K562 (cell line): ENCODE results near the gene UBE2L3. TPM values are rescaled to one million over a fixed set of nuclear protein-coding genes. Genes with fewer than 3 reads are reported as not detected.

Source experiments
- ADNP ChIP-seq: fragments of 200-800 bp; sonication (Bioruptor generic); IDR thresholded peaks from 2 replicates; pipeline ENCODE4 v1.6.1; 2016; ENCODE audit warnings: missing genetic modification characterization, missing compliant biosample characterization
- ARID3A ChIP-seq: IDR thresholded peaks from 2 replicates; pipeline ENCODE4 v1.6.1; 2012; ENCODE audit warnings: low read depth, low read length, improper control_type of control experiment, borderline replicate concordance
- EZH2 ChIP-seq: IDR thresholded peaks from 2 replicates; pipeline ENCODE4 v1.6.1; 2012; ENCODE audit warnings: low read depth, mild to moderate bottlenecking, inconsistent platforms, low read length, borderline replicate concordance
- GTF2E2 ChIP-seq: fragments of 200-800 bp; sonication (Bioruptor generic); IDR thresholded peaks from 2 replicates; pipeline ENCODE4 v1.6.1; 2016; ENCODE audit warnings: missing genetic modification characterization, missing compliant biosample characterization
- HNRNPLL ChIP-seq: fragments of 200-400 bp; formaldehyde crosslinking; IDR thresholded peaks from 2 replicates; pipeline ENCODE4 v1.6.1; 2017; ENCODE audit warnings: low read length, low read depth, mild to moderate bottlenecking; ENCODE audit not compliant: poor library complexity, severe bottlenecking
- NR0B1 ChIP-seq: fragments of 450-650 bp; IDR thresholded peaks from one replicate; pipeline ENCODE4 v1.6.1; 2018; ENCODE audit warnings: mild to moderate bottlenecking, moderate library complexity; ENCODE audit not compliant: partially characterized antibody
- PKNOX1 ChIP-seq: fragments of 450-650 bp; IDR thresholded peaks from 2 replicates; pipeline ENCODE4 v1.6.1; 2016
- SNAPC5 ChIP-seq: fragments of 250-450 bp; sonication (Bioruptor Pico); IDR thresholded peaks from 2 replicates; pipeline ENCODE4 v1.8.0; 2021; ENCODE audit warnings: moderate library complexity, mild to moderate bottlenecking, inconsistent platforms
- TSHZ1 ChIP-seq: fragments of 250-450 bp; sonication (Bioruptor Pico); IDR thresholded peaks from 2 replicates; pipeline ENCODE4 v1.4.0; 2020; ENCODE audit warnings: mild to moderate bottlenecking, moderate library complexity
- ZFP30 ChIP-seq: fragments of 250-450 bp; sonication (Bioruptor Pico); IDR thresholded peaks from 2 replicates; pipeline ENCODE4 v1.8.0; 2022; ENCODE audit warnings: moderate library complexity, mild to moderate bottlenecking, inconsistent platforms, borderline replicate concordance
- ZNF133 ChIP-seq: fragments of 250-450 bp; sonication (Bioruptor Pico); IDR thresholded peaks from 2 replicates; pipeline ENCODE4 v1.4.0; 2020; ENCODE audit warnings: mild to moderate bottlenecking
- ZNF277 ChIP-seq: fragments of 250-450 bp; sonication (Bioruptor Pico); IDR thresholded peaks from 2 replicates; pipeline ENCODE4 v1.8.0; 2022; ENCODE audit warnings: inconsistent platforms, mild to moderate bottlenecking, moderate library complexity, borderline replicate concordance
- ZNF282 ChIP-seq: sonication (generic); formaldehyde crosslinking; IDR thresholded peaks from 2 replicates; pipeline ENCODE4 v1.8.1; 2023; ENCODE audit warnings: missing genetic modification reagents
- ZNF561 ChIP-seq: fragments of 450-650 bp; formaldehyde crosslinking; conservative IDR thresholded peaks from 2 replicates; pipeline ENCODE4 v1.4.0; 2020; ENCODE audit warnings: mild to moderate bottlenecking, moderate library complexity
- polyA plus RNA-seq, 8 experiments: library from polyadenylated mRNA; depleted of rRNA in 4 of 8; stranded (reverse) in 5 of 8; unstranded in 3 of 8; fragments of >200 nt; fragmentation: Nextera tagmentation in 2 of 8; fragmentation: Illumina TruSeq in 1 of 8; extraction: Ambion mirVana in 2 of 8; extraction: Trizol in 1 of 8; gene quantifications; 2 replicates each; pipeline versions ENCODE4 v1.2.1 to v1.2.3, GENCODE V29; 2011 to 2014; ENCODE audit warnings: inconsistent platforms in 1 of 8, missing spikeins in 1 of 8
- total RNA-seq, 7 experiments: library from RNA; depleted of rRNA in 6 of 7; stranded (reverse); fragments of >200 nt in 6 of 7; fragmentation: Illumina TruSeq in 2 of 7; extraction: Trizol in 2 of 7; gene quantifications; 2 replicates each; pipeline versions ENCODE4 v1.2.1 to v1.2.3, GENCODE V29; 2011 to 2021; ENCODE audit warnings: low replicate concordance in 1 of 7

UBE2L3 gene
- total and polyA plus RNA-seq, 9 of the 15 experiments (the other 6 are each of a cell fraction or from before 2014, with no cell fraction given) = 215 to 625 (median 285) TPM

- TF ChIP-seq ZNF277 (CRISPR knock-in tag) = peak; percentile 62; the same call in 1 of the 2 replicates
- TF ChIP-seq ZNF561 (CRISPR knock-in tag) = 0 out of 2 replicates have a peak, but pooled peaks have one; percentile 47
- TF ChIP-seq NR0B1 = no peak
- no peak for TF ChIP-seq TSHZ1
- TF ChIP-seq GTF2E2 (tag) = no peak
- TF ChIP-seq ADNP (tag) = no peak
- TF ChIP-seq EZH2 = no peak
- TF ChIP-seq ZNF282 (CRISPR knock-in tag) = no peak
- 0 out of 2 replicates have a peak, but pooled peaks have one; percentile 15 for TF ChIP-seq ZNF133 (CRISPR knock-in tag)
- TF ChIP-seq HNRNPLL = peak; percentile 24
- no peak for TF ChIP-seq ARID3A
- TF ChIP-seq PKNOX1 = no peak
- TF ChIP-seq ZFP30 (CRISPR knock-in tag) = no peak; the same call in 1 of the 2 replicates
- no peak for TF ChIP-seq SNAPC5 (CRISPR knock-in tag)
Measured at GRCh38 chr22:21590809-21591641, 23.5 kb downstream of the UBE2L3 start (continued).
